ENCODE measurements around the gene LIM2.

LIM2 gene

DNA sequence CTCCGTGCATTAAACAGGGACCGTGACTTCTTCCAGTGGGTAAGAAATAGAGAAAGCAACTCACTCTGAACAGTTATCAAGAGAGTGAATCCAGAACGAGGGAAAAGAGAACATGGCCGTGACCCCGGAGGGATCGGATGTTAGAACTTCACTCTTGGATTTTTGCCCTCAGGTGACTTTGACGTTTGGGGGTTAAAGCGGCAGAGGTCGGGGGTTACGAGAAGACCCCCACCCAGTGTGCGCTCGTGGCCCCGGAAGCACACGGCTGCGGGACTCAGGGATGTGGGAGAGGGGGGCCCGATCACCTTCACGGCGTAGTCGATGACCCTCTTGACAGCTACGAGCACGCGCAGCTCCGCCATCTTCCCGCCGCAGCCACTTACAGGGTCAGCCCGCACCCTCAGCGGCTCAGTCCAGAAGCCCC lies 21.8 kb downstream of the LIM2 start, which contains the start of gene ETFB:
Gene ETFB, minus strand, starts transcription at position 424 of the 424 bp plus-strand sequence. Its CDS starts 62 bp downstream, at position 362.
- no peak for DNase-seq (ENCODE audit: low read depth, low spot score)

DNA sequence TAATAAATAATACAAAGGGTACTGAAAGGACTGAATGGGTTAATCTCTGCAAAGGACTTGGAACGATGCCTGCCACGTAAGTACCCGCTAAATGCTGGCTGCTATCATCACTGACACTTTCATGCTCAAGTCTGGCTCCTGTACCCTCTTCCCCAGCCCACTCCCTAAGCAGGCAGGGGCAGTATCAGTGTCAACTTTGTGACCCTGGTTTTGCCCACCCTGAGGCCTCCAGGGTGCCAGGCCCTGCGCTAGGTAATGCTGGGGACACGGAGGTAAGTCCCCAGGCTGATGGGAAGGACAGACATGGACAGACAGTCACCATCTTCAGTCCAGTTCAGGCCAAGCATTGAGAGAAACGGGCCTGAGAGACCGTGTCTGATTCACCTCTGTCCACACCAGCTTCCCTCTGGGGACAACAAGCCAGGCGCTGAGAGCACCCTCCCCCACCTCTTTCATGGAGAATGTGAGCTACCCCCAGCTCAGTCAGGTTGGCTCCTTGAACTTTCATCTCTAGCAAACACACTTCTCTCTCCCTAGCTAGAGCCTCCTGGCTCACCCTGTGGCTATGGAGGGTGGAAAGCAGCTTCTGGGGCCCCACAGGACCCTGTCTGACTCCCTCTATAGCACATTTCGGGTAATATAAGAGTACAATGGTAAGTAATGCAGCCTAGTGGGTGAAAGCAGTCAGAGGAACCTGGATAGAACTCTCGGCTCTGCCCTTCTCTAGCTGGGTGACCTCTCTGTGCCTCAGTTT lies 22.4 kb downstream of the LIM2 start:
- DNase-seq (ENCODE audit: low read depth, low spot score), result peak; percentile 53

DNA sequence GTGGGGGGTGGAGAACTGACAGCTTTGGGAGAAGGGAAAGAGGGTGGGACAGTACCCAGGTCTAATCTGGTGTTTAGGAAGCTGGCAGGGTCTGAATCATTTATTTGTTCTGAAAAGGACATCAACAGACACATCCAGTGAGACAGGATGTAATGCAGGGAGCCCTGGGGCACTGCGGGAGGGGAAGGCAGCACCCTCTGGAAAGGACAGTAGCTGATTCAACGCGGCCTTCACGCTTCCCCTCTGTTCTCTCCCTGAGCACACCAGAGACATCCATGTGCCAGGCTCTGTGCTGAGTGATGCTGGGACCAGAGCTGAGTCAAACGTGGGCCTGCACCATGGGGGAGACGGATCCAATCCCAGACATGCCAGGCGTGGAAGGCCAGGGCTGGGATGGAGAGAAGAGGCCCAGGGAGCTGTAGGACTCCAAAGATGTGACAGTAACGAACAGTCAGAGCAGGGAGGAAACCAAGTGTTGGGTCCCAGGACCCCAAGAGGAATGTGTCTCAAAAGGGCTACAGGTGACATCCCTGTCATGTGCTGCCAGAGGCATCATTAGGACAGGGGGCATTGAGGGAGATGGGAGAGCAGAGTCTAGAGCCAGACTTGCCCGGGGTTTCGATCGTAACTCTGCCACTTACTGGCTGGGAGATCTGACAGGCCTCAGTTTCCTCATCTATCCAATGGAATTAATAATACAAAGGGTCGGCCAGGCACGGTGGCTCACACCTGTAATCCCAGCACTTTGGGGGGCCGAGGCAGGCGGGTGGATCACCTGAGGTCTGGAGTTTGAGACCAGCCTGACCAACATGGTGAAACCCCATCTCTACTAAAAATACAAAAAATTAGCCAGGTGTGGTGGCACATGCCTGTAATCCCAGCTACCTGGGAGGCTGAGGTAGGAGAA lies 23.3 kb downstream of the LIM2 start:
- DNase-seq (ENCODE audit: low read depth, low spot score), result no peak

DNA sequence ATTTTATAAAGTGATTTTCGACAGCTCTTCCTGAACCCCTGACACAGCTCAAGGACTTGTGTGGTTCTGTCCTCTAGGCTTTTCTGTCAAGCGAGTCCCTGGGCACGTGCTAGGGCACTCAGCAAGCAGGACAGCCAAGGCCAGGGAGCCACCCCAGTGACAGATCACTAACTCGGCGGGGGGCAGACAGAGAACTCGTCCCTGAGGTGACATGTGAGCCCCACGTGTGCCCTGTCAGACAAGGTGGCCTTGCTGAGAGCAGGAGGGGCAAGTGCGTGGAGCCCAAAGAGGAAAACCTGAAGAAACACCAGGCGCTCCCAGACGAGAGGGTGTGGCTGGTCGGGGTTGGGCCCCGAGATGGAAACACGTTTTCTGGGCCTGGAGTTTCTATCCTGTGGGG lies 26.5 kb downstream of the LIM2 start:
- DNase-seq (ENCODE audit: low read depth, low spot score), result no peak

DNA sequence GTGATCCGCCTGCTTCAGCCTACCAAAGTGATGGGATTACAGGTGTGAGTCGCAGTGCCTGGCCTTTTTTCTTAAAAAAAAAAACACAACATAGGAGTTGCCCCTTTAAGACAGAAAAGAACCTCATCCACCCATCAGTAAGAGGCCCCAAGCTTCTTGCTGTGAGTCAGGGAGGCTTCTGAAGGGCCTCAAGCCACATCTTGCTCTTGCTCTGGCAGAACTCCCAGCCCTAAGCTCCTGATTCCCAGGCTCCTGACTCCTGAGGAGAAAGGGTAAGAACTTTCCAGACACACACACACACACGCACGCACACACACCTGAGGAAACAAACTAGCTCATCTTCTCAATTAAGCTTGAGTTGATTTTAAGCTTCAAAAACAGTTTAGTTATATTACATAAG lies 28.5 kb downstream of the LIM2 start:
- peak; percentile 87 for DNase-seq (ENCODE audit: low read depth, low spot score)

DNA sequence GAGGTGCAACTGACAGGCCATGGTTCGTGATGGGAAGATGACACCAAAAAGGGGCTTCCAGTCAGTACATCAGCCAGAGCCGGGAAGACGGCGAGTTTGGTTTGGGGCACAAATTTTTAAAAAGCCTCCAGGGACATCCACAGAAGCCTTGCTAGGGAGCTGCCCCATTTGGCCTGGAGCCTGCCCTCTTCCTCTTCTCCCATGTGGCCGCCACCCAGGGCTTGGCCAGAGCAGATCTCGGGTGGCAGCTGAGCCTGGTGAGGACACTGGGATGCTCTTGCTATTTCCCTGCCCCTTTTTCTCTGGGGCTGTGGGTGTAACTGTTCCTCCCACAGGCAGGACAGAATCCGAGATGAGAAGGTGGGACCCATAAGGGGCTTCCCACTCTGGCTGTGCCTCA lies 29.8 kb downstream of the LIM2 start:
- no peak for DNase-seq (ENCODE audit: low read depth, low spot score)

DNA sequence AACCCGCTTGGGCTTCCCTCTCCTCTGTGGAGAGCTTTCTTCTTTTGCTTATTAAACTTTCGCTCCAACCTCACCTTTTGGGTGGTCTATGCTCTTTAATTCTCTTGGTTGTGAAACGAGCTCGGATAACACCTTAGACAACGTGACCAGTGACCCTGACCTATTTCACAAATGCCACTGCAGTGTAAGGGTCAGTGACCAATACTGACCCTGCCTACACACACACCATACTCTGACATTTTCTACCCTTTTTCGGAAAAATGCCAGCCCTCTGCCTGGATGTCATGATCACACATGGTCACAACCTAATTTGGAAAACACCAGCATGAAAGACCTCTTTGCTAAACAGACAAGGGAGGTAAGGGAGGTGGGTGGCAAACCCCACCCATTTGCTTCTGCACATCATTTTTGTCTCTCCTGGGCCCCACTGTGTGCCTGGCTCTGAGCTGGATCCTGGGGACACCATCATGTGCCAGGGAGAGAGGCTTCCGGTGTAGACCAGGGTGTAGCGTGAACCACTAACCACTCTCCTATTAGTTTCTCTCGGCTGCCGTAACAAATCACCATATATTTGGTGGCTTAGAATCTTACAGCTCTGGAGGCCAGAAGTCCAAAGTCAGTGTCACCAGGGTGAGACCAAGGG lies 31.5 kb downstream of the LIM2 start:
- DNase-seq (ENCODE audit: low read depth, low spot score), result no peak

DNA sequence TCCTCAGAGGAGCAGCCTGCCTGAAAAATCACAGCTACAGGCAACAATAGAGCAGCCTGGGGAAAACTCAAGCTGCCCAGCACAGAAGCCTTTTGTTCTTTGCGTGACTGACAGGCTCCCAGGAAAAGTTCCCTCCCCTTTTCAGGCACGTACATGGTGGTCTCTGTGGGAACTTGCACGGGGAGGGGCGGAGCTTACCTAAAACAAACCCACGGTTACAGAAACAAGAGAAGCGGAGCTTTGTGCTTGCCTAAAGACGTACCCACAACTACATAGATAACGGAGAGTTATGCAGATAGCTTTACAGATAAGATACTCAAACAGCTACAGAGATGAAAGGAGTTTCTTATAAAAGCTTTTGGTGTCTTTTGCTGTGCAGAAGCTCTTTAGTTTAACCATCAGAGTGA lies 33.0 kb downstream of the LIM2 start:
- peak; percentile 76 for DNase-seq (ENCODE audit: low read depth, low spot score)

DNA sequence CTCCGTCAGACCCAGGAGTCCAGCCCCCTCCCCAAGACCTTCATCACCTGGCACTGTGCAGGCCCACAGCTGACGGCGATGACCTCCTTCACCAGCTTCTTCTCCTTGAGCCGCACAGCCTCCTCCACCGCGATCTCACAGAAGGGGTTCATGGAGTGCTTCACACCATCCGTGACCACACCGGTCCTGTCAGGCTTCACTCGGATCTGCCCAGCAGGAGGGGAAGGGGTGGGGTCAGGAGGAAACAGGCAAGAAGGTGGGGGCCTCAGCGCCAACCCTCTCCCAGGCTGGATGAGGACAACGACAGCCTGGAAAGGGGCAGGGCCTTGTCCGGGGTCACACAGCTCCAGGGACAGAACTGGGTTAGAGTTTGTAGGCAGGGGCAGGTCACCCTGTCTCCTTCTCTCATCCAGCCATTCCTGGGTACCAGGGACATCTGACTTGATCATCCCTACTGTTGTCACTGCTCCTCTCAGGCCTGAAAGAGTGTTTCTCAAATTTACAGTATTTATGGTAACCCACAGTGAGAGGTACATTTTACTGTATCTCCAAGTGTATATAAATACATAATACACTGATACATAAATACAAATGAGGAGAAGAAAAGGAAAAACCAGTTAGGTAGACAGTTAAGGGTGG lies 33.6 kb downstream of the LIM2 start:
- peak; percentile 18 for DNase-seq (ENCODE audit: low read depth, low spot score)

DNA sequence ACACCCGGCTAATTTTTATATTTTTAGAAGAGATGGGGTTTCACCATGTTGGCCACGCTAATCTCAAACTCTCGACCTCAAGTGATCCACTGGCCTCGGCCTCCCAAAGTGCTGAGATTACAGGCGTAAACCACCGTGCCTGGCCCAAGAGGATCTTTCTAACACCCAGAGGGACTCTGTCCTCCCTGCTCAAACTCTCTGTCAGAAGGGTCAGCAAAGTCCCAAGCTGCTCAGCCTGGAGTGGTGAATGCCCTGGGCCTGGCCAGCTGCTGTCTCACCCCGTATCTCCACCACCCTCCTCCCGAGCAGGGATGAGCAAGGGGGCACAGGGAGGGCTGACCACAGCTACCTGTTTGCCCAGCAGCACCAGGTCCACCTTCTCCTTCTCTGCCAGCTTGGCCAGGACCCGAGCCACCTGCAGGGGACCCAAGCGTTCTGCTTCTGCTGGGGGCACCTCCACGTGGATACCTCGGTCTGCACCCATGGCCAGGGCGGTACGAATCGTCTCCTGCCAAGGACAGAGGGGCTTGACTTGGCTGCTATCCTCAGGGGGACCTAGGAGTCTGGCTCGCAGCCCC lies 34.9 kb downstream of the LIM2 start:
- DNase-seq (ENCODE audit: low read depth, low spot score), result no peak

DNA sequence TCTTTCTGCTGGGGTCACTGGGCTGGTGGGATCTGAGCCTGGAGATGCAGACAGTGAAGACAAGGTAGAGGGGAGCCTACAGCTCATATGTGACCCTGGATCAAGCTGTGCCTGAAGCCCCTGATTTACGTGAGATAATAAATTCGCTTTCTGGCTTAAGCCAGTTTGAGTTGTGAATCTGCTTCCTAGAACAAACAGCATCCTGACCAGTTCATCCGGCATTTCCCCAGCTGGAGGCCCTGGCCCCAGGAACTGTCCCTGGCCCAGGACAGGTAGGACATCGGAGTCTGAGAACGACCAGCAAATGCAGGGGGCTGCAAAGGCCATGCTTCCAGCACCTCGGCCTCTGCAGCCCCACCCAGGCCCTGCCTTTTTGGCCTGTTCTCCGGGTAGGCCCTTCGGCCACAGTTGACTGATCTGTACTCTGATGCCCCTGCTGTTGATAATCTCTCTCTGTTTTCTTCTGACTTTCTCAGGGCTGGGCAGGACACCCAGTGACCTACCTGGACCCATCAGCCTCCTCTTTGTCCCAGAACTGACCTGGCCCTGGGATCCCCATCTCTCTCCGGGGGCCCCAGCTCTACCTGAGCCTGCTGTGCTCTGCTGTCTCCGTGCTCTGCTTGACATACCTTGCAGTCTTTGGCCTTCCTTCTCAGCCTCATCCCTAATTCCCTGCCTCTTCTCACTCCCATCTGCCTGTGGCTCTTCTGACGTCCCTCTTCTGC lies 36.3 kb downstream of the LIM2 start:
- DNase-seq (ENCODE audit: low read depth, low spot score), result no peak

DNA sequence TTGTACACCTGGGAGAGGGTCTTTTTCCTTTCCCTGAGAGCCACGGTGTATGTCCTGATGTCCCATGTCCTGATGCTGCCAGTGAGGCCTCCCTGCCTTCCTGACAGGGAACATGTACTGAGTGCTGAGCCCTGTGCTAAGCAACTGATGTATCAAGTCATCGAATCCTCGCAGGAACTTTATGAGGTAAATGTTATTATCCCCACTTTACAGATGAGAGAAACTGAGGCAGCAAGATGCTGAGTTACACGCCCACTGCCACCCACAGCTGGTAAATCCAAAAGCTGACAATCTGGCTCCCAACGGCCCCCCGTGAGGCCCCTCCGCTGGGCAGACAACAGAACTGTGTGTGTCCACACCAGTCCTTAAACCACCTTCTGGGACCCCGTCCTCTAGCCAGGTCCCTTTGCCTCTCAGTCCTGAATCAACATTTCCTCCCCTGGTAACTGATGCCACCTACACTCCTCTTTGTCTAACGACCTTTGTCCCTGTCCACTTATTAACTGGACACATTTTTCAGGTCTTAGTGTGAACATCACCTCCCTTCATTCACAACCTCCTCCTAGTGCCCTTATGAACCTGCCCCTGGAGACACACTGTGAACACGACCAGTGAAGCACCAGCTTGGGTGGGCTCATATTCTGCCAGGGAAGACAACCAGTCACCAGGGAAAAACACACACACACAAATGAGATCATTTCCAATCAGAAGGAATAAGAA lies 40.4 kb downstream of the LIM2 start:
- no peak for DNase-seq (ENCODE audit: low read depth, low spot score)

DNA sequence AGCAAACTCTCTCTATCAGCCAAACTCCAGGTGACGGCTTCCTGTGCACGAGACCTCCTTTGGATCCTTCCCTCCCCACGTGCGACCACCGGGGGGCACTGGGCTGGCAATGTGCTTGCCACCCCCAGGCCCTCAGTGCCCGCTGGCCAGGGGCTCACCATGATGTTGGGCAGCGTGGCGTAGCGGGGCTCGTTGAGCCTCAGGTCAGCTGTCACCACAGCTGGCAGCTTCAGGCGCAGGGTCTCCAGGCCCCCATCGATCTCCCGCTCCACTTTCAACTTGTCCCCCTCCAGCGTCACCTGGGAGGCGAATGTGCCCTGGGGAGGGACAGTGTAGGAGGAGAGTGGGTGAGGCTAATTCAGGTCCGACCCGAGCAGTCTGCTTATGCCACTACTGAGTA lies 41.0 kb downstream of the LIM2 start:
- DNase-seq (ENCODE audit: low read depth, low spot score), result no peak

DNA sequence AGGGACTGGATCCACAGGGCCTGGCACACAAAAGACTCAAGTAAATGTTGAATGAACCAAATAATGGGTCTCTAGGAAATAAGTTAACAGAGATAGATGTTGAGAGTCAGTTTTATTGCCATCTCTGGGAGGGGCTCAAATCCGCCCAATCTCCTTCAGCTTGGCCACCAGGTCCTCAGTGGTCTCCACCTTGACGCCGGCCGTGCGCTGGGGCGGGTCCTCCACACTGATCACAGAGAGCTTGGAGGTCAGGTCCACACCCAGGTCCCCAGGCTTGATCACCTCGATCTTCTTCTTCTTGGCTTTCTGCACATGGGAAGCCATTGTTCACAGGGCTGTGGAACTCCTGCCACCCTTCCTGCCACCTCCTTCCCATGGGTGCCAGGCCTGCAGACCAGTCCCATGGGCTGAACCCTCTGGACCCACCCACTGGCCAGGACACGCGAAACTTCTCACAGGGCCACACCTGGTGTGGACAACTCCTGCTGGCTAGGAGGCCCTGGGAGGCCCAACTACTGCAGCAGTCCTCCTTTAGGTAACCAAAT lies 42.6 kb downstream of the LIM2 start:
- DNase-seq (ENCODE audit: low read depth, low spot score), result no peak

DNA sequence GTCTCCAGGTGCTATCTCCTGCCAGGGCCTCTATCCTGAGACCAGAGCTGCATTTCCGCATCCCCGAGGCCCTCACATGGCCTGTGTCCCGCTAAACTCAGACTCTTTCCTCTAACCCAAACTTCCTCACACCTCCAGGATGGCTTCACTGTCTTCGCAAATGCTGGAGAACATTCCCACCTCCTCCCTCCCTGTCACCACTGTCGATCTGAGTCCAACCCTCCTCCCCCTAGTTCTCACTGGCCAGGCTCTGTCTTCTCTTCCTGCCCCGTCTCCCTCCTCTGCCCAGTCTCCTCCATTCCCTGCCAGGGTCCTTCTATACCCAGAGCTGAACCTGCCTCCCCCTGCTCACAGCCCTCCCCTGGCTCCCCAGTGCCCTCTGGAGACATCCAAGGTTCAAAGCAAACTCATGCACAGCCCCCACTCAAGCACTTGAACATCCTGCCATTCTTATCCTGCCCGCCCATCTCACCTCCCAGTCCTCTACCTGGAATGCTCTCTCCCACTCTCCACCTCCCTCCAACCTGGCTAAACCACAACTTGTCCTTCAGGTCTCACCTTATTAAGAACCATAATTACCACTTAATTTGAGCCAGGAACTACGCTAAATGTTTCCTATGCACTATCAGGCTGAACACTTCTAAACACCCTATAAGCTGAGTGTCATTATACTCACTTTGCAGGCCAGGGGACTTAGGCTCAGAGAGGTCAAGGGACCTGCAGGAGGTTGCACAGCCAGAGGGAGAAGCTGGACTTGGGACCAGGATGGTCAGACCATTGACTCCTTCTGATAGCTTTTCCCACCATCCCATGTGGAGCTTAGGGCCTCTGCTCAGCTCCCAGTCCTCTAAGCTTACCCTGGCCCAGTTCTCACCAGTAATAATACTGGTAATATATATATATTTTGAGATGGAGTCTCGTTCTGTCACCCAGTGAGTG lies 44.9 kb downstream of the LIM2 start:
- DNase-seq (ENCODE audit: low read depth, low spot score), result no peak

DNA sequence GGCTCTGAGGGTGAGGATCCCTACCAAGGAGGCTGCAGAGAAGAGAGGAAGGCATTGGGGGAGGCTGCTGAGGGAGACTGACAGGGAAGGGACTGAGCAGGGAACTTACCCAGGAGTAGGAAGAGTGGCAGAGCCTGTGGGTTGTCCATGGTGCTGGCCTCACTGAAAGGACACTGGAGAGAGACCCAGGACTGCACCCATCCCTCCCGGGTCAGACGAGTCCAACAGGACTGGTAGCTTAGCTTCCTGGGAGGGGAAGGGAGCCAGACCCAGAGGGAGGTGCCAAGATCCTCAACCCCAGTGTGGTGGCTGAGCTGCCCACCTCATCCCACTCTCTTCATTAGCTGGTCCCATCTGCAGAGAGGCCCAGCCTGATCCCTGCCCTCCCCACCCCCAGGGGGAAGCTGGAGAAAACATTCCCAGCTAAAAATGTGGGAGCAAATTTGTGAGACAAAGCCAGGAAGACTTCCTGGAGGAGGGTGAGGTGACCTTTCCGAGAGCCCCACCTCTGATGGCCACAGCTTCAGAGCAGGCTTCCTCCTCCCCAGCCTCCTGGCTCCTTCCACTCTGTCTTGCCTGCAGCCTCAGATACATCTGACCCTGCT lies 45.7 kb downstream of the LIM2 start, which contains the start of gene VSIG10L:
Gene VSIG10L, minus strand, starts transcription at position 164 of the 605 bp plus-strand sequence. Its CDS starts 15 bp downstream, at position 149.
- DNase-seq (ENCODE audit: low read depth, low spot score), result no peak

DNA sequence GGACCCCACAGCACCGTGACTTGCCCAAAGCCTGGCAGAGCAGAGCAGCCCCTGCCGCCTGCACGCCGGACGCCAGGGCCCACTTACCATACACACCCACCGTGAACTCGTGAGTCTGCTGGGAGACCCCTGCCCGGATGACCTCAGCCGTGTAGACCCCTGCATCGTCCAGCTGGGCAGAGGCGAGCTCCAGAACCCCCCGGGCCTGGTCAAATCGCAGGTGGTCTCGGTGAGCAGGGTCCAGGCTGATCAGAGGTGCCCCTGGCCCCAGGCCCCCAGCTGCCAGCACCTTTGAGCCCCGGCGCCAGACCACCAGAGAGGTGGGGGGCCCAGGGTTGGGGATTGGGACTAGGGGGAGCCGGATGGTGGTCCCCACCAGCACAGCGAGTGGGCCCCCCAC lies 46.7 kb downstream of the LIM2 start:
- no peak for DNase-seq (ENCODE audit: low read depth, low spot score)

Measured in astrocyte of the hippocampus (primary cell).